ENCODE data around the gene SLC35E1.
A peak's percentile ranks its signal among the peaks of the same experiment; 100 is the strongest.

SLC35E1 gene

GRCh38 chr19:16542045-16542909 is 29.9 kb downstream of the SLC35E1 start, which contains the start of gene CHERP:
TSS of gene CHERP (minus strand) at chr19:16542437. CDS start at chr19:16542378, 59 bp downstream.
- DNase-seq = peak; percentile 95

GRCh38 chr19:16541526-16542044 is 30.6 kb downstream of the SLC35E1 start:
- no peak for DNase-seq

GRCh38 chr19:16540948-16541347 is 31.3 kb downstream of the SLC35E1 start:
- DNase-seq = no peak

GRCh38 chr19:16537111-16537510 is 35.1 kb downstream of the SLC35E1 start:
- no peak for DNase-seq

- DNase-seq = no peak
Observed at GRCh38 chr19:16536130-16536529, 36.1 kb downstream of the SLC35E1 start.

- no peak for DNase-seq
Observed at GRCh38 chr19:16535381-16535780, 36.8 kb downstream of the SLC35E1 start.

- no peak for DNase-seq
Observed at GRCh38 chr19:16532440-16533234, 39.6 kb downstream of the SLC35E1 start.

- no peak for DNase-seq
Observed at GRCh38 chr19:16531380-16531669, 40.9 kb downstream of the SLC35E1 start.

GRCh38 chr19:16530540-16531379 is 41.5 kb downstream of the SLC35E1 start:
- no peak for DNase-seq

GRCh38 chr19:16529466-16530144 is 42.6 kb downstream of the SLC35E1 start:
- DNase-seq = no peak

GRCh38 chr19:16527971-16528521 is 44.2 kb downstream of the SLC35E1 start:
- DNase-seq = peak; percentile 39

- DNase-seq = no peak
Observed at GRCh38 chr19:16527334-16527935, 44.8 kb downstream of the SLC35E1 start.

- no peak for DNase-seq
Observed at GRCh38 chr19:16525751-16526481, 46.3 kb downstream of the SLC35E1 start.

- no peak for DNase-seq
Observed at GRCh38 chr19:16524991-16525734, 47.1 kb downstream of the SLC35E1 start.

GRCh38 chr19:16522559-16523377 is 49.4 kb downstream of the SLC35E1 start:
- no peak for DNase-seq

GRCh38 chr19:16521715-16522289 is 50.4 kb downstream of the SLC35E1 start:
- no peak for DNase-seq

- no peak for DNase-seq
Observed at GRCh38 chr19:16520986-16521624, 51.1 kb downstream of the SLC35E1 start.

Data from activated CD4-positive, alpha-beta T cell treated with anti-CD3 and anti-CD28 coated beads, Interleukin-2, amount 50 U/mL, for 16 hours (primary cell).